Muscle layer of duodenum (tissue), 2 donors: ENCODE results near the gene TBRG4.
A peak's percentile ranks its signal among the peaks of the same experiment; 100 is the strongest.

ENCODE experiments used
- H3K27ac ChIP-seq: one replicate; pipeline ENCODE4 v1.7.0; 2013; ENCODE audit warnings: mild to moderate bottlenecking, low read length
- H3K27me3 ChIP-seq: one replicate; pipeline ENCODE4 v1.7.0; 2013; ENCODE audit warnings: low read depth, mild to moderate bottlenecking, control low read depth, low read length
- H3K36me3 ChIP-seq, 2 donors: one replicate each; pipeline ENCODE4 v1.7.0; 2013; ENCODE audit warnings: low read length in 2 of 2, control low read depth in 1 of 2, mild to moderate bottlenecking in 1 of 2; ENCODE audit not compliant: insufficient read depth in 2 of 2, control insufficient read depth in 1 of 2
- H3K4me1 ChIP-seq, 2 donors: one replicate each; pipeline ENCODE4 v1.7.0; 2013; ENCODE audit warnings: low read length in 2 of 2, mild to moderate bottlenecking in 2 of 2, control low read depth in 1 of 2, moderate library complexity in 1 of 2; ENCODE audit not compliant: insufficient read depth in 2 of 2, control insufficient read depth in 1 of 2
- H3K4me3 ChIP-seq, 2 donors: one replicate each; pipeline ENCODE4 v1.7.0; 2013; ENCODE audit warnings: low read length in 2 of 2, low read depth in 1 of 2, mild to moderate bottlenecking in 1 of 2
- H3K9me3 ChIP-seq, 2 donors: one replicate each; pipeline ENCODE4 v1.7.0; 2013; ENCODE audit warnings: low read length in 2 of 2, control low read depth in 1 of 2, mild to moderate bottlenecking in 1 of 2; ENCODE audit not compliant: control insufficient read depth in 1 of 2
- donor health status: healthy.

Gene TBRG4

DNA sequence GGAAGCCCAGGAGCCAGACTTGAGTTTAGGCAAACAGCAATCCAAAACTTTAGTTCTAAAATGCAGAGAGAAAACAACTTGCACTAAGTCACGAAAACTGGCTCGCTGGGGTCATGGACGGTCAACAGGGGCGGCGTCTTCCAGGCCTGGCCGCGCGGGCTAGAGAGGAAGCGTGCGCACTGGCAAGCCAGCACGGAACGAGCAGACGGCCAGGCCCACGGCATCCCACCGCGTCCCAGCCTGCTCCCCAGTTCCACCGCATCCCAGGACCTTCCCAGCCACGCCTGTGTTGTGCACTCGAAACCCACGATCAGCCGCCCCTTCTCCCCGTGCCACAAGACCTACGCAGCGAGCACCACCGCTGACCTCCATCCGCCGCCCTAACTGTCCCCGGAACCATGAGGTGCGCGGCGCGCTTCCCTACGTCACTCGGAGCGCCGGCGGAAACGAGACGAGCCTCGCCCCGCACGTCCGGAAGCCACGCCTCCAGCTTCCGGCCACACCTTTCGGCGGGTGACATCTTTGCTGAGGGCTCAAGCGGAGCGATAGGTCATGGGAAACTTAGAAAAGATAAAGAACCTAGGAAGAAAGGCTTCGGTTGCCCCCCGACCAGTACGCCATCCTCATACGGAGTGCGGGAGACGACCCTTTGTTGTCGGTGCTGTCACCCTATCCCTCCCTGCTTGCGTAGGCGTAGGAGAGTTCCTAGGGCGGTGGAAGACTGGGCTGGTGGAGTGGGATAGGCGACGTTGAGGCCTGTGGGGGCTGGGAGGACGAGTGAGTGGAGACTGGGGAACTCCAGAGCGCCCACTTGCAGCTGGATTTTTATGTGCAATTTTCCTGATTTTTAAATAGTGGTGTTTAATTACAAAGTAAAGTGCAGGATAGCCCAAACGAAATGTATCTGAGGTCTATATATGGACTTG, at the start of gene TBRG4:
Gene TBRG4 (minus strand): TSS at position 400 of the 926 bp plus-strand sequence. CDS start 2,460 bp downstream, outside the sequence.
- no peaks in the 10 kb centered on the region for H3K27me3 ChIP-seq
- peaks cover 4 to 50% of the 10 kb centered on the region in 2 donors for H3K4me1 ChIP-seq
- peak within 1 kb of the TSS; percentile 99 for H3K27ac ChIP-seq
- H3K9me3 ChIP-seq: no peaks in the 10 kb centered on the region
- H3K36me3 ChIP-seq: peaks cover 23 to 30% of the 10 kb centered on the region in 2 donors
- H3K4me3 ChIP-seq: peak within 1 kb of the TSS; percentile 82 to 86

DNA sequence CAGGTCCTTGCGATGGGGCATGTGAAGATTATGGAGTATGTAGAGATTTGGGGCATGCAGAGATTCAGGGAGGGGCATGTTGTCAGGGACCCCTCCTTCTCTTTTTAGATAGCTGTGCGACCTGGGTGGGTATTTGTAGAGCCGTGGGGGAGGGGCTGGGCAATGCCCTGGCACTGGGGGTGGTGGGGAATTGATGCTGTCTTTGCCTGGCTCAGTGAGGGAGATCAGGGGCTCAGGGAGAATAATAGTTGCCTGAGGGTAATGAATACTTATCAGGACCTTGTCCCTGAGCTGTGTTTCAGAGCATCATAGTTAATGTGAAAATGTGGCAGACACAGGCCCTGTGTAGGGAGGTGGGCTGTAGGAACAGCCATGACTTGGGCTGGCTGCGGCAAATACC, 49.6 kb upstream of the TBRG4 start:
- H3K4me3 ChIP-seq: no peak overlapping the region
- H3K9me3 ChIP-seq: peaks cover 0 to 11% of the 10 kb centered on the region in 2 donors
- H3K4me1 ChIP-seq: no peaks in the 10 kb centered on the region
- peaks cover 4% of the 10 kb centered on the region for H3K27me3 ChIP-seq
- H3K36me3 ChIP-seq: no peaks in the 10 kb centered on the region
- H3K27ac ChIP-seq: no peak overlapping the region

DNA sequence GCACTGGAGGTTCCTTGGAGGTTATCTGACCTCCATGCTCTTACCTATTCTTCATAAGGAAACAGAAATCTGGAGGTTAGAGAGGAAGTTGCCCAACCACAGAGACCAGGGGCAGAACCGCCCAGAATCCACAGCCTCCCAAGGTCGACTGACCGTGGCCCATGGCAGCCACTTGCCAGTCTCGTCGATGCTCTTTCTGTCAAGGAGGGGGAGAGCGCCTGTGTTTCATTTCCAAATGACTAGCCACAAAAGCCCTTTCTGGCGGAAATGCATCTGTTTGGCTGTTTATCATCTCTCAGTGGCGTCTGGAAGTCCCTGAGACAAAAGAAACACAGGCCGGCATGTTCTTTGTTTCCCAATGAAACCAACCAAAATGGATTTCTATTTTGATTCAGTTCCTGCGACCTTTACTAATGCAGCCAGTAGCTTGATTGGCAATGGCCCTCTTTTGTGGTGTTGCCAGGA, 49.0 kb upstream of the TBRG4 start:
- Histone ChIP-seq H3K9me3 (peaks cover 0 to 11% of the 10 kb centered on the region in 2 donors), H3K27me3 (peaks cover 4% of the 10 kb centered on the region), H3K4me3 (no peak overlapping the region), H3K36me3 (no peaks in the 10 kb centered on the region), H3K4me1 (no peaks in the 10 kb centered on the region), H3K27ac (no peak overlapping the region)

DNA sequence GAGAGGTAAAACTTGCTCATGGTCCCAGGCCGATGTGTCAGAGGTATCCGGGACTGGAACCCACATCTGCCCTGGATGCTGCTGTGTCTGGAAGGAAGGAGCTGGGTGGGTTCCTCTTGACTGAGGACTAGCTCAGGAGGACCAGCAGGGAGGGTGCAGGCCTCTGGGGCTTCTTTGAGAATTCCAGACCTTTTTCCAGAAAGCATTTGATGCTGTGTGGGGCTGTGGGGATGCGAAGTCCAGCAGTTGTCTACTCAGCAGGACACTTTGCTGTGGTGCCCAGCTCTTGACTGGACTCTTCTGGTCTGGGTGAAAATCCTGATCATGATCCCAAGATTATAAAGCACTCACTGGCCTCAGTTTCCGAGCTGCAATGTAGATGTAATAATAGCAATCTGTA, 47.8 kb upstream of the TBRG4 start:
- Histone ChIP-seq H3K27ac (peak overlapping the region; percentile 8), H3K4me3 (peak overlapping the region in 1 of 2 donors; percentile 9), H3K27me3 (peaks cover 4% of the 10 kb centered on the region), H3K9me3 (peaks cover 0 to 11% of the 10 kb centered on the region in 2 donors), H3K4me1 (peaks cover 0 to 4% of the 10 kb centered on the region in 2 donors), H3K36me3 (no peaks in the 10 kb centered on the region)

DNA sequence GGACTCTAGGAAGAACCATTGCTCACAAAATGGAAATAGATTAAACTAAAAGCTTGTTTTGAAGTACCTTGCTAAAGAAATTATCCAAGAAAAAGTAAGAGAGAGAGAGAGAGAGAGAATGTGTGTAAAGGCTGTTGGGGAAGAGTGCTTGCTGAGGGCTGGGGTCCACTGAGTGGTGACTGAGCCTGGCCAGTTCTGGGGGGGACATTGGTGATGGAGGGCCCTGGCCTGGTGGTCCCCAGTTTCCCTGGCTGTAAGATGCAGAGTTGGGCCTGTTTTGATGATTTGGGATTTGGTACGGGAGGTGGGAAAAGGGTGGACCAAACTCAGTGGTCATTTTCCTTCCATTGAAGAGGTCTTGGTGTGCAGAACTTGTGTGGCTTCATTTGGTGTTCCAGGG, 47.0 kb upstream of the TBRG4 start:
- H3K4me1 ChIP-seq: peaks cover 0 to 4% of the 10 kb centered on the region in 2 donors
- H3K27ac ChIP-seq: no peak overlapping the region
- H3K27me3 ChIP-seq: peaks cover 4% of the 10 kb centered on the region
- H3K4me3 ChIP-seq: peak overlapping the region in 1 of 2 donors; percentile 53
- peaks cover 0 to 3% of the 10 kb centered on the region in 2 donors for H3K9me3 ChIP-seq
- no peaks in the 10 kb centered on the region for H3K36me3 ChIP-seq

DNA sequence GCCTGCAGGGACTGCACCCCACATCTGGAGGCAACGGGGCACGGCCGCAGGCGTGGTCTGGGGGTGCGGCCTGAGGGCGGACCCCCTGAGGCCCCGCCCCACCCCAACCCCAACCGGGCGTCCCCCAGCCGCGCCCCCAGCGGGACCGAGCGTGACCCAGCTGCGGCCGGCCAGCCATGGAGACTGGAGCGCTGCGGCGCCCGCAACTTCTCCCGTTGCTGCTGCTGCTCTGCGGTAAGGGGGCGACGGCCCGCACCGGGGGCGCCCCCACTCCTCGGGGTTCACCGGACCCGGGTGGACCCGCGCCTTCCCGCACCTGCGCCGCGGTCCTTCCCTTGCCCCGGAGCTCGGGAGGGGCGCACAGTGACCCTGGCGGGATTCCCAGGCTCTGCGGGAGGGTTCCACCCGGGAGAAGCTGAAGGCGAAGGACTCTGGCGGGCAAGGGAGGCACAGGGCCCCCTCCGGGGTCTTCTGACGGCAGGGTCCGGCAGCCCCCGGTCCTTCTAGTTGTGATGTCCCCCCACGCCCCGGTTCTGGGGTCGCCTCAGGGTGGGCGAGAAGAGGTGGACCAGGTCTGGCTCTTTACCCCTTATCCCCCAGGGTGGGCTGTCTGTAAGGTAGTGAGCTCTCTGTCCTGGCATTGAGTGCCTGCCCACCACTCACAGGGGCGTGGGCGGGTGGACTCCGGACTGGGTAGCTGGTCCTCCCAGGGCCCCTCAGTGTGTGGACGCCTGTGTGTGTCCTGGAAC, 46.3 kb upstream of the TBRG4 start, which contains the start of gene RAMP3:
Gene RAMP3 (plus strand): TSS at position 139 of the 749 bp plus-strand sequence. CDS start 38 bp downstream, at position 177.
- Histone ChIP-seq H3K27ac (no peak within 1 kb of the TSS), H3K4me3 (peak within 1 kb of the TSS in 1 of 2 donors; percentile 53), H3K4me1 (peaks cover 0 to 4% of the 10 kb centered on the region in 2 donors), H3K9me3 (no peaks in the 10 kb centered on the region), H3K36me3 (no peaks in the 10 kb centered on the region), H3K27me3 (peaks cover 4% of the 10 kb centered on the region)

DNA sequence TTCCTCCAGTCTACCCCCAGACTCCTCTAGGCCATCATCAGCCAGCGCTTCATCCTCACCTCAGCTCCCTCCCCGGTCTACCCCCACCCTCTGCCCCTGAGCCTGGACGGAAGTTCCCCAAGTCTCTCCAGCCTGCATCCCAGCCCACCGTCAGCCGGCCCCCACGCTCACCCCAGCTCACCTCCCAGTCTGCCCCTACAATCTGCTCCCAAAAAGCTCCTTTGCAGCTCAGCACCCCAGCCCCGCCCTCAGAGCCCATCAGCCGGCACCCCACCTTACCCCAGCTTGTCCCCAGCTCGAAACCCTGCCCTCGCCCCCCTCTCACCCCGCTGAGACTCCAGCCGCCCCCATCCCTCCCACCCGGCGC, 45.8 kb upstream of the TBRG4 start:
- Histone ChIP-seq H3K36me3 (no peaks in the 10 kb centered on the region), H3K4me1 (peaks cover 0 to 4% of the 10 kb centered on the region in 2 donors), H3K27ac (no peak overlapping the region), H3K9me3 (no peaks in the 10 kb centered on the region), H3K4me3 (peak overlapping the region in 1 of 2 donors; percentile 53), H3K27me3 (peaks cover 4% of the 10 kb centered on the region)

DNA sequence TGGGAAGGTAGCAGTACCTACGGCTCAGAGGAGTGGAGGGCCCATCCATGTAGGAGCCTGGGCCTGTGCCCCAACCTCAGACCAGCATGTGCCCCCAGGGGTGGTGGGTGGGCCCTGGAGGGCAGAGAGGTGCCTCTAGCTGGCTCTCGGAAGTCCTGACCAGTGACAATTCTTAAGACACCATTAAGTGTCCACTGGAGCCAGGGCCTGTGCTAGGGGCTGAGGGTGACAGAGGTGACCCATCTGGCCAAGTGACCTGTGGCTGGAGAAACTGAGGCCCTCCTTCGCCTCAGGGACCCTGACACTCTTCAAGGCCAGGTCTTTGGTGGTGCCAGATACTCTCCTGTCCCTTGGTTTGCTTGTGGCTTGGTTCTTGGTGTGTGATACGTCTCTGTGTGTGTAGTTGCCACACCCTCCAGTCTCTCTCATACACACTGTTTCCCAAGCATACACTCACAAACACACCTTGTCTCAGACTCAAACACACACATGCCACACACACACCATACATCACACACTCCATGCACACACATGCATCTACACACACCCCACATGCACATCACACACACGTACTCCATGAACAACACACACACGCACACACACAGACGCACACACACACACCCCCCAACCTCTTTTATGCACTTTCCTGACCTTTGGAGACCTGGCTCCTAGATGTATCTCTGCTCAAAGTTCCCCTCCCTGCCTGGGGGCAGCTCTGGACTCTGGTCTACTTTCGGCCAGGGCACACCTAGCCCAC, 45.2 kb upstream of the TBRG4 start:
- Histone ChIP-seq H3K9me3 (no peaks in the 10 kb centered on the region), H3K4me1 (peaks cover 0 to 4% of the 10 kb centered on the region in 2 donors), H3K36me3 (no peaks in the 10 kb centered on the region), H3K27me3 (peaks cover 4% of the 10 kb centered on the region), H3K27ac (no peak overlapping the region), H3K4me3 (peak overlapping the region in 1 of 2 donors; percentile 53)

DNA sequence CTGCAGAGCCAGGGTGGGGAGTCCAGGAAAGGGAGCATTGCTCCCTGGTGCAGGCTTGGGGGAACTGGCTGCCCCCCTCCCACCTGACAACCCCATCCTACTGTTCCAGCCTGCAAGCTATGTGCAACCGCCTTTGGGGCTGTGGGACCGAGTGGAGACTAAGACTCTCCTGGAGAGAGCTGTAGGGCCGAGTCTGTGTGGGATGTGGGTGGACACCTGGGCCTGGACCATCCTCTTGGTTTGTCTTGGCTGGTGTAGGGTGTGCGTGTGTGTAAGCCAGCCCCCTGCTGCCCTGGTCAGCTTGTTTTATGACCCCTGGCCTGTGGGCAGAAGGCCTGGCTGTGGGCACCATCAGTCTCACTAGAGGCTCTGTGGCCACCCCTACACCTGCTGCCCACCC, 44.4 kb upstream of the TBRG4 start:
- H3K27ac ChIP-seq: no peak overlapping the region
- H3K4me1 ChIP-seq: peaks cover 0 to 4% of the 10 kb centered on the region in 2 donors
- H3K27me3 ChIP-seq: peaks cover 4% of the 10 kb centered on the region
- no peaks in the 10 kb centered on the region for H3K36me3 ChIP-seq
- H3K4me3 ChIP-seq: no peak overlapping the region
- H3K9me3 ChIP-seq: no peaks in the 10 kb centered on the region

DNA sequence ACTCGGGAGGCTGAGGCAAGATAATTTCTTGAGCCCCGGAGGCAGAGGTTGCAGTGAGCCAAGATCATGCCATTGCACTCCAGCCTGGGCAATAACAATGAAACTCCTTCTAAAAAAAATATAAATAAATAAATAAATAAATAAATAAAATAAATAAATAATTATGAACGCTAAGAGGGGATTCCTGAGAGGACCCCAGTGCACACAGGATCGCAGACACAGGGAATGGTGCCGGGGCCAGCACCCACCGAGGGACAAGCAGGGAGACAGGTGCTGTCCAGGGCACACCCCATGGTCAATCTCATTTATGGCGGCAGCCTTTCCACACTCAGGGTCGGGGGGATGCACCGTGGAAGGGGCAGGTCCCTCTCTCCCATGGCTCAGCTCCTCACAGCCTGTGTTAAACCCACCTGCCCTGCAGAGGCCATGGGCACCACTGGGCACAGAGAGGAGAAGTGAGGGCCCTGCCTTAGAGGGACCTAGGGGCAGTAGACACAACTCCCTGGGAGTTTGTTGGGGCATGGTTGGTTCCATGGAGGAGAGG, 43.9 kb upstream of the TBRG4 start:
- peaks cover 0 to 4% of the 10 kb centered on the region in 2 donors for H3K4me1 ChIP-seq
- no peak overlapping the region for H3K4me3 ChIP-seq
- H3K36me3 ChIP-seq: no peaks in the 10 kb centered on the region

More for the DNA sequence above, 43.9 kb upstream of the TBRG4 start:
- no peaks in the 10 kb centered on the region for H3K9me3 ChIP-seq
- H3K27ac ChIP-seq: no peak overlapping the region
- peaks cover 4% of the 10 kb centered on the region for H3K27me3 ChIP-seq
